Mucosa of descending colon (tissue), 3 donors: Measurements from ENCODE around the gene SRP68. TPM values are rescaled to one million over a fixed set of nuclear protein-coding genes. Genes with fewer than 3 reads are reported as not detected.

Experiments used
- ATAC-seq: fragments of 200-7000 bp; cut with Tn5 transposase; one replicate; pipeline ENCODE4 v1.9.1; 2020; ENCODE audit warnings: mild to moderate bottlenecking, moderate library complexity
- DNase-seq, 3 donors: peaks; one replicate each; pipeline ENCODE4 v3.0.0-alpha.2; 2020
- H3K36me3 ChIP-seq: fragments of 200-600 bp; one replicate; pipeline ENCODE4 v1.8.0; 2021; ENCODE audit warnings: low read depth, mild to moderate bottlenecking
- H3K4me1 ChIP-seq: fragments of 200-600 bp; one replicate; pipeline ENCODE4 v1.8.0; 2021; ENCODE audit warnings: low read depth, mild to moderate bottlenecking
- H3K4me3 ChIP-seq: fragments of 200-600 bp; one replicate; pipeline ENCODE4 v1.8.0; 2021; ENCODE audit warnings: mild to moderate bottlenecking
- H3K9me3 ChIP-seq: fragments of 200-600 bp; one replicate; pipeline ENCODE4 v1.8.0; 2021; ENCODE audit warnings: mild to moderate bottlenecking
- CTCF ChIP-seq: fragments of 200-600 bp; IDR thresholded peaks from one replicate; pipeline ENCODE4 v1.8.0; 2022; ENCODE audit warnings: antibody characterized with exemption, mild to moderate bottlenecking
- intact Hi-C, 2 donors: fragments of 100-400 bp; cut with DNase I in 1 of 2; cut with micrococcal nuclease in 1 of 2; formaldehyde crosslinking; loops; one replicate each; pipeline versions ENCODE4 v1.11.0 to v1.11.1; 2022; cut with DNase I, micrococcal nuclease
- total RNA-seq, 3 donors: library from RNA; stranded (reverse); fragmentation: NEBNext Ultra II Directional in 2 of 3; extraction: Animal tissue kit (Norgen Biotek cat#: 25700) in 2 of 3; gene quantifications; one replicate each; pipeline versions ENCODE4 v1.2.1 to v1.2.4, GENCODE V29; 2021 to 2023
- donor health status: DM: no; HTN: no; CAD: no; lungs with moderate emphysema.
- donor health status: DM: no; HTN: no; CAD: no.
- donor health status: DM: no; HTN: yes; CAD: no.

Gene SRP68
- total RNA-seq, 3 donors from 2014 or later, result 47.3 to 86.6 (median 53.0) TPM

GRCh38 chr17:76023900-76024237 lies 48.4 kb downstream of the SRP68 start:
- Histone ChIP-seq H3K4me1 (peaks cover 18% of the 10 kb centered on the region), H3K36me3 (no peaks in the 10 kb centered on the region), H3K9me3 (no peaks in the 10 kb centered on the region), H3K4me3 (no peak overlapping the region)
- ATAC-seq (no peak), DNase-seq (peak in 1 of 3 donors; percentile 29)
- intact Hi-C loops, result no loop called here
- no peak for TF ChIP-seq CTCF

GRCh38 chr17:76022973-76023899 lies 49.1 kb downstream of the SRP68 start:
- peaks cover 15% of the 10 kb centered on the region for H3K4me1 ChIP-seq
- no peak for TF ChIP-seq CTCF
- intact Hi-C loops, result no loop called here
- no peaks in the 10 kb centered on the region for H3K9me3 ChIP-seq
- H3K36me3 ChIP-seq, result no peaks in the 10 kb centered on the region
- H3K4me3 ChIP-seq, result no peak overlapping the region
- ATAC-seq (no peak), DNase-seq (no peak)

GRCh38 chr17:76022285-76022684 lies 50.0 kb downstream of the SRP68 start:
- H3K4me3 ChIP-seq, result no peak overlapping the region
- ATAC-seq (no peak), DNase-seq (no peak)
- TF ChIP-seq CTCF, result no peak
- intact Hi-C loops, result no loop called here
- H3K9me3 ChIP-seq, result no peaks in the 10 kb centered on the region
- peaks cover 6% of the 10 kb centered on the region for H3K4me1 ChIP-seq
- H3K36me3 ChIP-seq, result no peaks in the 10 kb centered on the region

DNA sequence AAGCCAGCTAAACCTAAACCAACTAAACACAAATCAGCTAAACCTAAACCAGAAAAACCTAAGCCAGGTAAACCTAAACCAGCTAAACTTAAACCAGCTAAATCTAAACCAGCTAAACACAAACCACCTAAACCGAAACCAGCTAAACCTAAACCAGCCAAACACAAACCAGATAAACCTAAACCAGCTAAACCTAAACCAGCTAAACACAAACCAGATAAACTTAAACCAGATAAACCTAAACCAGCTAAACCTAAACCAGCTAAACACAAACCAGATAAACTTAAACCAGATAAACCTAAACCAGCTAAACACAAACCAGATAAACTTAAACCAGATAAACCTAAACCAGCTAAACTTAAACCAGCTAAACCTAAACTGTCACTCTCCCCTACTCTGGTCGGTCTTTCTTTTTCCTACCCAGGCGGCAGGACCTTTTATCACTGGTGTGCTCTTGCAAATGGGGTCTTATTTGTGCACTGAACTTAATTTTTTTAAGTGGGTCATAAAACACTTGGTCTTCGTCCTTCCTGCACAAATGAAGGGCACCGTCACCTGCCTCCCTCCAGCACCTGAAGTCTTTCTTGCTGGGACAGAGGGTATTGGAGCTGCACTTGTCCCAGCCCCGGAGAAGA lies 52.4 kb downstream of the SRP68 start:
- no peak for TF ChIP-seq CTCF
- no peak for DNase-seq
- no peak for ATAC-seq
- H3K4me3 ChIP-seq, result no peak overlapping the region
- intact Hi-C loops, result no loop called here
- H3K9me3 ChIP-seq, result no peaks in the 10 kb centered on the region
- no peaks in the 10 kb centered on the region for H3K36me3 ChIP-seq
- no peaks in the 10 kb centered on the region for H3K4me1 ChIP-seq

DNA sequence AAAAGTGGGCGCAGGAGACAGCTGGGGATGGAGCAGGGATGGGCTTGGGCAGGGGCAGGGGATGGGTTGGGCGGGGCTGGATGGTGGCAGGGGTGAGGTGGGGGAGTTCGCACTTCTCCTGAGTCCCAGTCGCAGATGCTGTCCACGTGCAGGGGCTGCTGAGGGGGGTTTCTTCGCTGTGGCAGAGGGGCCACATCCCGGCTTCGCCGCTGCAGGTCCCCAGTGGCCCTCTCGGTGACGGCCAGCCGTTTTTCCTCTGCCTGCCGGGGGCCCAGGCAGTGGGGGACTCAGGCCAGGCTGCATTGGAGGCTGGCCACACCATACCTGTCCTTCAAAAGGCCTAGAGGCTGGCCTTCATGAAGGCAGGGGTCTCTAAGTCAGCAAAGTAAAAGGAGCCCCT lies 53.5 kb downstream of the SRP68 start:
- no peaks in the 10 kb centered on the region for H3K36me3 ChIP-seq
- no peak for TF ChIP-seq CTCF
- intact Hi-C loops, result no loop called here
- ATAC-seq, result no peak
- no peaks in the 10 kb centered on the region for H3K9me3 ChIP-seq
- DNase-seq, result no peak
- H3K4me3 ChIP-seq, result no peak overlapping the region
- H3K4me1 ChIP-seq, result no peaks in the 10 kb centered on the region
